ENCODE results near the gene GNG14.
"Not testable (repeated sequence)": the region's sequence is repeated elsewhere in the genome, so short reads cannot be mapped to it uniquely, and the experiment has no call there.

GNG14 gene

DNA sequence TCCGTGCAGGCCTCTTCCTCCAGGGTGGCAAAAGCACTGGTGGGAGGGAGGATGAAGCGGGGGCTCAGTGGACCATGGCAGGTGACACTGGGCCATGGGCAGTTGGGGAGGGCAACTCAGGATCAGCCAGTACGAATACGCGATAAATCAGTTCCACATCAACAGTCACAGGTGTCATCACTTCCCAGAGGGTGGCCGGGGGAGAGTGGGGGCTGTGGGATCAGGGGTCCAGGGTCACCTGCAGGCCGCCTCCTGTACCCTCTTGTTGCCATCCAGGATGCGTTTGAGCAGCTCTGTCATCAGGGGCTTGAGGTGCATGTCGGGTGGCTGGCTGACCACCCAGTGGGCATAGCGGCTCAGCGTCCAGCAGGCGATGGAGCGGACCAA lies 18.5 kb downstream of the GNG14 start:
- no peak overlapping the region for H3K4ac ChIP-seq (ENCODE audit: low read depth in 1 of 2, low read length in 2 of 2)
- no peak overlapping the region for H4K8ac ChIP-seq (ENCODE audit: low read length)
- no peak overlapping the region for H2BK12ac ChIP-seq (ENCODE audit: low read length in 2 of 2)
- H3K36me3 ChIP-seq (ENCODE audit: control insufficient read depth in 1 of 2, insufficient read depth in 2 of 2, low read depth in 1 of 2, low read length in 2 of 2) = peaks cover 83 to 95% of the 10 kb centered on the region in 2 experiments
- H3K4me1 ChIP-seq (ENCODE audit: control insufficient read depth, insufficient read depth, low read depth, low read length) = peaks cover 1% of the 10 kb centered on the region
- H2AFZ ChIP-seq (ENCODE audit: low read depth, low read length) = no peak overlapping the region
- no peak overlapping the region for H3K14ac ChIP-seq (ENCODE audit: low read length in 2 of 2)
- H2BK120ac ChIP-seq (ENCODE audit: low read depth, low read length) = no peak overlapping the region
- no peak overlapping the region for H2AK5ac ChIP-seq (ENCODE audit: low read length, severe bottlenecking)
- no peak overlapping the region for H2BK5ac ChIP-seq (ENCODE audit: low read depth, low read length, poor library complexity, severe bottlenecking)
- 98% methylated on average over 12 of the region's 13 CpGs for WGBS
- no peak overlapping the region for H3K23ac ChIP-seq (ENCODE audit: low read length in 2 of 2)
- H3K9ac ChIP-seq (ENCODE audit: low read length) = no peak overlapping the region
- H3K4me2 ChIP-seq (ENCODE audit: low read length, poor library complexity, severe bottlenecking) = no peak overlapping the region
- DNase-seq = no peak
- no peaks in the 10 kb centered on the region for H3K27me3 ChIP-seq (ENCODE audit: control insufficient read depth in 1 of 2, insufficient read depth in 1 of 2, low read length in 2 of 2)
- H3K18ac ChIP-seq (ENCODE audit: low read depth in 1 of 2, low read length in 2 of 2) = no peak overlapping the region
- H4K91ac ChIP-seq (ENCODE audit: low read length) = peak overlapping the region; percentile 34
- no peak overlapping the region for H3K27ac ChIP-seq (ENCODE audit: low read length, poor library complexity, severe bottlenecking)
- no peak overlapping the region for H2BK15ac ChIP-seq (ENCODE audit: low read depth, poor library complexity, severe bottlenecking)
- no peak overlapping the region for H3K4me3 ChIP-seq (ENCODE audit: insufficient read depth in 1 of 2, low read depth in 1 of 2, low read length in 2 of 2)
- H3K9me3 ChIP-seq (ENCODE audit: control insufficient read depth, low read length) = no peaks in the 10 kb centered on the region
- peaks cover 49% of the 10 kb centered on the region for H3K79me1 ChIP-seq (replicated peaks; ENCODE audit: low read length, poor library complexity, severe bottlenecking)

- Histone ChIP-seq H4K91ac (ENCODE audit: low read length) (no peak overlapping the region), H3K14ac (ENCODE audit: low read length in 2 of 2) (no peak overlapping the region), H3K4ac (ENCODE audit: low read depth in 1 of 2, low read length in 2 of 2) (no peak overlapping the region), H3K9ac (ENCODE audit: low read length) (no peak overlapping the region), H3K4me1 (ENCODE audit: control insufficient read depth, insufficient read depth, low read depth, low read length) (no peaks in the 10 kb centered on the region), H3K23ac (ENCODE audit: low read length in 2 of 2) (no peak overlapping the region), H3K27me3 (ENCODE audit: control insufficient read depth in 1 of 2, insufficient read depth in 1 of 2, low read length in 2 of 2) (no peaks in the 10 kb centered on the region), H2BK12ac (ENCODE audit: low read length in 2 of 2) (no peak overlapping the region), H3K18ac (ENCODE audit: low read depth in 1 of 2, low read length in 2 of 2) (no peak overlapping the region), H2BK120ac (ENCODE audit: low read depth, low read length) (no peak overlapping the region), H3K36me3 (ENCODE audit: control insufficient read depth in 1 of 2, insufficient read depth in 2 of 2, low read depth in 1 of 2, low read length in 2 of 2) (peaks cover 78 to 90% of the 10 kb centered on the region in 2 experiments), H3K79me1 (replicated peaks; ENCODE audit: low read length, poor library complexity, severe bottlenecking) (peaks cover 43% of the 10 kb centered on the region), H2BK15ac (ENCODE audit: low read depth, poor library complexity, severe bottlenecking) (no peak overlapping the region), H3K4me2 (ENCODE audit: low read length, poor library complexity, severe bottlenecking) (no peak overlapping the region), H2AK5ac (ENCODE audit: low read length, severe bottlenecking) (no peak overlapping the region), H3K9me3 (ENCODE audit: control insufficient read depth, low read length) (no peaks in the 10 kb centered on the region), H2BK5ac (ENCODE audit: low read depth, low read length, poor library complexity, severe bottlenecking) (no peak overlapping the region), H4K8ac (ENCODE audit: low read length) (no peak overlapping the region), H2AFZ (ENCODE audit: low read depth, low read length) (no peak overlapping the region), H3K4me3 (ENCODE audit: insufficient read depth in 1 of 2, low read depth in 1 of 2, low read length in 2 of 2) (no peak overlapping the region), H3K27ac (ENCODE audit: low read length, poor library complexity, severe bottlenecking) (no peak overlapping the region)
- 98% methylated on average over 8 of the region's 8 CpGs for WGBS
- DNase-seq = no peak
Measured at GRCh38 chr19:12708641-12709040, 20.8 kb downstream of the GNG14 start.

GRCh38 chr19:12711187-12711586 lies 23.4 kb downstream of the GNG14 start:
- no peak overlapping the region for H3K4ac ChIP-seq (ENCODE audit: low read depth in 1 of 2, low read length in 2 of 2)
- H2AK5ac ChIP-seq (ENCODE audit: low read length, severe bottlenecking) = no peak overlapping the region
- H3K27me3 ChIP-seq (ENCODE audit: control insufficient read depth in 1 of 2, insufficient read depth in 1 of 2, low read length in 2 of 2) = no peaks in the 10 kb centered on the region
- peaks cover 44% of the 10 kb centered on the region for H3K79me1 ChIP-seq (replicated peaks; ENCODE audit: low read length, poor library complexity, severe bottlenecking)
- H3K9ac ChIP-seq (ENCODE audit: low read length) = no peak overlapping the region
- H3K36me3 ChIP-seq (ENCODE audit: control insufficient read depth in 1 of 2, insufficient read depth in 2 of 2, low read depth in 1 of 2, low read length in 2 of 2) = peaks cover 82 to 90% of the 10 kb centered on the region in 2 experiments
- 98% methylated on average over 17 of the region's 17 CpGs for WGBS
- no peaks in the 10 kb centered on the region for H3K4me1 ChIP-seq (ENCODE audit: control insufficient read depth, insufficient read depth, low read depth, low read length)
- no peak overlapping the region for H3K18ac ChIP-seq (ENCODE audit: low read depth in 1 of 2, low read length in 2 of 2)
- H3K9me3 ChIP-seq (ENCODE audit: control insufficient read depth, low read length) = no peaks in the 10 kb centered on the region
- H2BK5ac ChIP-seq (ENCODE audit: low read depth, low read length, poor library complexity, severe bottlenecking) = no peak overlapping the region
- no peak overlapping the region for H3K23ac ChIP-seq (ENCODE audit: low read length in 2 of 2)
- H3K14ac ChIP-seq (ENCODE audit: low read length in 2 of 2) = no peak overlapping the region
- no peak overlapping the region for H3K4me3 ChIP-seq (ENCODE audit: insufficient read depth in 1 of 2, low read depth in 1 of 2, low read length in 2 of 2)
- H4K91ac ChIP-seq (ENCODE audit: low read length) = no peak overlapping the region
- H3K27ac ChIP-seq (ENCODE audit: low read length, poor library complexity, severe bottlenecking) = no peak overlapping the region
- no peak overlapping the region for H3K4me2 ChIP-seq (ENCODE audit: low read length, poor library complexity, severe bottlenecking)
- DNase-seq = no peak
- H2BK15ac ChIP-seq (ENCODE audit: low read depth, poor library complexity, severe bottlenecking) = no peak overlapping the region
- H2BK120ac ChIP-seq (ENCODE audit: low read depth, low read length) = no peak overlapping the region
- H2AFZ ChIP-seq (ENCODE audit: low read depth, low read length) = no peak overlapping the region
- H4K8ac ChIP-seq (ENCODE audit: low read length) = no peak overlapping the region
- H2BK12ac ChIP-seq (ENCODE audit: low read length in 2 of 2) = no peak overlapping the region

- peaks cover 80 to 89% of the 10 kb centered on the region in 2 experiments for H3K36me3 ChIP-seq (ENCODE audit: control insufficient read depth in 1 of 2, insufficient read depth in 2 of 2, low read depth in 1 of 2, low read length in 2 of 2)
- H2BK5ac ChIP-seq (ENCODE audit: low read depth, low read length, poor library complexity, severe bottlenecking); H2BK12ac ChIP-seq (ENCODE audit: low read length in 2 of 2); H3K9me3 ChIP-seq (ENCODE audit: control insufficient read depth, low read length); H2BK120ac ChIP-seq (ENCODE audit: low read depth, low read length); DNase-seq; H3K4me3 ChIP-seq (ENCODE audit: insufficient read depth in 1 of 2, low read depth in 1 of 2, low read length in 2 of 2); H2BK15ac ChIP-seq (ENCODE audit: low read depth, poor library complexity, severe bottlenecking); H3K18ac ChIP-seq (ENCODE audit: low read depth in 1 of 2, low read length in 2 of 2); H3K14ac ChIP-seq (ENCODE audit: low read length in 2 of 2); H3K4me2 ChIP-seq (ENCODE audit: low read length, poor library complexity, severe bottlenecking); H4K8ac ChIP-seq (ENCODE audit: low read length); H4K91ac ChIP-seq (ENCODE audit: low read length); H3K4me1 ChIP-seq (ENCODE audit: control insufficient read depth, insufficient read depth, low read depth, low read length); H3K23ac ChIP-seq (ENCODE audit: low read length in 2 of 2); H3K27ac ChIP-seq (ENCODE audit: low read length, poor library complexity, severe bottlenecking); H3K9ac ChIP-seq (ENCODE audit: low read length); H3K27me3 ChIP-seq (ENCODE audit: control insufficient read depth in 1 of 2, insufficient read depth in 1 of 2, low read length in 2 of 2); H2AFZ ChIP-seq (ENCODE audit: low read depth, low read length); H3K4ac ChIP-seq (ENCODE audit: low read depth in 1 of 2, low read length in 2 of 2); H2AK5ac ChIP-seq (ENCODE audit: low read length, severe bottlenecking): not testable (repeated sequence)
- H3K79me1 ChIP-seq (replicated peaks; ENCODE audit: low read length, poor library complexity, severe bottlenecking) = peaks cover 36% of the 10 kb centered on the region
- 34% methylated on average over 9 of the region's 14 CpGs for WGBS
Measured at GRCh38 chr19:12712077-12712476, 24.3 kb downstream of the GNG14 start.

All from mesenchymal stem cell (in vitro differentiated cells and primary cell).